ENCODE measurements around the gene IL4I1.

Gene IL4I1

DNA sequence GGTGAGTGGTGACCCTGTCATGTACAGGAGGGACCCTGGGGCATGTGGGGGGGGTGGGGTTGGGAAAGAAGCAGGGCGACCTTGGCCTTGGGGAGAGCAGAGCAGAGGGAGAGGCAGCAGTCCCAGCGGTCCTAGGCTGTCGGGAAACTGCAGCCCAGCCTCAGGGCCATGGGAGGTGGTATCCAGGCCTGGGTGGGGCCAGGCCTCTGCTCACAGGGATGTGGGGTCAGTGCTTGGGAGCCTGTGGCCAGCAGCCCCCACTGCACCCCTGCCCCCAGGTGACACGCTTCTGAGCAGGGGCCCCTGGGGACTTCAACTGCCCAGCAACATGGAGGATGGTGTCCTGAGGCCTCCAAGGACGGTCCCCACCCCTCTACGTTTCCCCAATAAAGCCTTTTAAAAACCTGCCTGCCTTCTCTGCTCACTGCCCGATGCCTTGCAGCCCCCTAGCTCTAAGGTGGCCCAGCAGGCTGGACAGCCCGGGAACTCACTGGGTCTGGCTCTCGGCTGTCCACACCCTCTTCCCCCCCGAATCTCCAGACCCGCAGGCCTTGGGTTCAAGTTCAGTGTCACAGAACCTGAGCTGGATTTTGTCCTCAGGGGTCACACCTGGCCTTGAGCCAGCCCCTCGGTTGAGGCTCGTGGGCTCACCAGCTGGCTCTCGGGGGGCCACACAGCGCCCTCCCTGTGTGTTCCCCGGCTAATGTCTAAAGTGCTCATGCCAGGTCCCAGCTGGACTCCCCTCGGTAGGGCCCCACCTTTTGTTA is 36.2 kb downstream of the IL4I1 start:
- Histone ChIP-seq H3K27ac (ENCODE audit: low read depth, low read length) (no peak overlapping the region), H3K4me1 (ENCODE audit: control insufficient read depth, low read length) (peaks cover 8% of the 10 kb centered on the region), H3F3A (ENCODE audit: control insufficient read depth, insufficient read depth) (no peaks in the 10 kb centered on the region), H3K27me3 (ENCODE audit: control insufficient read depth, low read length) (no peaks in the 10 kb centered on the region), H3K9me3 (ENCODE audit: control insufficient read depth, insufficient read depth, low read length) (no peaks in the 10 kb centered on the region), H3K4me3 (ENCODE audit: low read length) (no peak overlapping the region), H3K79me2 (ENCODE audit: control insufficient read depth, low read length) (peaks cover 29% of the 10 kb centered on the region), H3K4me2 (ENCODE audit: low read length) (no peak overlapping the region), H3K36me3 (ENCODE audit: control insufficient read depth, low read length) (peaks cover 88% of the 10 kb centered on the region), H3K9me2 (replicated peaks; ENCODE audit: control insufficient read depth, low read length) (no peaks in the 10 kb centered on the region), H4K20me1 (ENCODE audit: control insufficient read depth, insufficient read depth, low read depth, low read length) (0 out of 2 replicates have a peak, but pooled peaks cover 5% of the 10 kb centered on the region)
- TF ChIP-seq CTCF (IDR thresholded peaks at IDR 0.05; ENCODE audit: low read depth, low read length, poor library complexity, severe bottlenecking) (no peak), EZH2phosphoT487 (IDR thresholded peaks at IDR 0.05; ENCODE audit: borderline replicate concordance, low read length) (no peak)

GRCh38 chr19:49859682-49860335 is 36.9 kb downstream of the IL4I1 start:
- Histone ChIP-seq H4K20me1 (ENCODE audit: control insufficient read depth, insufficient read depth, low read depth, low read length) (0 out of 2 replicates have a peak, but pooled peaks cover 5% of the 10 kb centered on the region), H3K79me2 (ENCODE audit: control insufficient read depth, low read length) (peaks cover 25% of the 10 kb centered on the region), H3K4me3 (ENCODE audit: low read length) (no peak overlapping the region), H3K9me3 (ENCODE audit: control insufficient read depth, insufficient read depth, low read length) (no peaks in the 10 kb centered on the region), H3K27me3 (ENCODE audit: control insufficient read depth, low read length) (no peaks in the 10 kb centered on the region), H3K36me3 (ENCODE audit: control insufficient read depth, low read length) (peaks cover 90% of the 10 kb centered on the region), H3K27ac (ENCODE audit: low read depth, low read length) (no peak overlapping the region), H3K4me2 (ENCODE audit: low read length) (no peak overlapping the region), H3K4me1 (ENCODE audit: control insufficient read depth, low read length) (peaks cover 1% of the 10 kb centered on the region), H3F3A (ENCODE audit: control insufficient read depth, insufficient read depth) (no peaks in the 10 kb centered on the region), H3K9me2 (replicated peaks; ENCODE audit: control insufficient read depth, low read length) (no peaks in the 10 kb centered on the region)
- TF ChIP-seq EZH2phosphoT487 (IDR thresholded peaks at IDR 0.05; ENCODE audit: borderline replicate concordance, low read length) (no peak), CTCF (IDR thresholded peaks at IDR 0.05; ENCODE audit: low read depth, low read length, poor library complexity, severe bottlenecking) (no peak)

- TF ChIP-seq EZH2phosphoT487 (IDR thresholded peaks at IDR 0.05; ENCODE audit: borderline replicate concordance, low read length) (no peak), CTCF (IDR thresholded peaks at IDR 0.05; ENCODE audit: low read depth, low read length, poor library complexity, severe bottlenecking) (no peak)
- Histone ChIP-seq H3K36me3 (ENCODE audit: control insufficient read depth, low read length) (peaks cover 82% of the 10 kb centered on the region), H4K20me1 (ENCODE audit: control insufficient read depth, insufficient read depth, low read depth, low read length) (0 out of 2 replicates have a peak, but pooled peaks cover 2% of the 10 kb centered on the region)
Measured at GRCh38 chr19:49858088-49858985, 38.4 kb downstream of the IL4I1 start.

More at GRCh38 chr19:49858088-49858985, 38.4 kb downstream of the IL4I1 start:
- Histone ChIP-seq H3F3A (ENCODE audit: control insufficient read depth, insufficient read depth) (no peaks in the 10 kb centered on the region), H3K9me2 (replicated peaks; ENCODE audit: control insufficient read depth, low read length) (no peaks in the 10 kb centered on the region), H3K4me1 (ENCODE audit: control insufficient read depth, low read length) (peaks cover 8% of the 10 kb centered on the region), H3K4me3 (ENCODE audit: low read length) (no peak overlapping the region), H3K9me3 (ENCODE audit: control insufficient read depth, insufficient read depth, low read length) (no peaks in the 10 kb centered on the region), H3K4me2 (ENCODE audit: low read length) (no peak overlapping the region), H3K27ac (ENCODE audit: low read depth, low read length) (no peak overlapping the region), H3K27me3 (ENCODE audit: control insufficient read depth, low read length) (no peaks in the 10 kb centered on the region), H3K79me2 (ENCODE audit: control insufficient read depth, low read length) (peaks cover 24% of the 10 kb centered on the region)
